IMR-90 (cell line): ENCODE measurements around the gene CCN2.

ENCODE experiments used
- BHLHE40 ChIP-seq: fragments of 150-350 bp; IDR thresholded peaks from 2 replicates; pipeline ENCODE4 v1.6.1; 2016; ENCODE audit warnings: mild to moderate bottlenecking, low read depth, low read length
- CEBPB ChIP-seq: IDR thresholded peaks from 2 replicates; pipeline ENCODE4 v1.6.1; 2012; ENCODE audit warnings: low read depth, low read length, improper control_type of control experiment
- CHD1 ChIP-seq: IDR thresholded peaks from 2 replicates; pipeline ENCODE4 v1.6.1; 2012; ENCODE audit warnings: low read depth, low read length, improper control_type of control experiment
- CTCF ChIP-seq: conservative IDR thresholded peaks from 2 replicates; pipeline ENCODE4 v1.5.1; 2012; ENCODE audit warnings: mild to moderate bottlenecking, low read depth, low read length, improper control_type of control experiment
- ELK1 ChIP-seq: fragments of 150-350 bp; IDR thresholded peaks from 2 replicates; pipeline ENCODE4 v1.6.1; 2016; ENCODE audit warnings: low read depth, mild to moderate bottlenecking, low read length, moderate library complexity, borderline replicate concordance
- FOS ChIP-seq: fragments of 150-350 bp; IDR thresholded peaks from 2 replicates; pipeline ENCODE4 v1.6.1; 2016; ENCODE audit warnings: low read depth, low read length
- MAFK ChIP-seq: IDR thresholded peaks from 2 replicates; pipeline ENCODE4 v1.6.1; 2012; ENCODE audit warnings: low read depth, low read length, improper control_type of control experiment
- MAZ ChIP-seq: IDR thresholded peaks from 2 replicates; pipeline ENCODE4 v1.6.1; 2012; ENCODE audit warnings: low read depth, mild to moderate bottlenecking, low read length, improper control_type of control experiment, moderate library complexity, borderline replicate concordance
- NFE2L2 ChIP-seq: fragments of 150-350 bp; IDR thresholded peaks from 2 replicates; pipeline ENCODE4 v1.6.1; 2016; ENCODE audit warnings: low read depth, mild to moderate bottlenecking, low read length
- POLR2A ChIP-seq: IDR thresholded peaks from 2 replicates; pipeline ENCODE4 v1.6.1; 2012; ENCODE audit warnings: mild to moderate bottlenecking, low read depth, low read length
- RAD21 ChIP-seq: IDR thresholded peaks from 2 replicates; pipeline ENCODE4 v1.6.1; 2012; ENCODE audit warnings: low read length, improper control_type of control experiment
- RFX5 ChIP-seq: IDR thresholded peaks from 2 replicates; pipeline ENCODE4 v1.8.0; 2012; ENCODE audit warnings: low read depth, mild to moderate bottlenecking, low read length, moderate library complexity
- SMC3 ChIP-seq: fragments of 150-350 bp; IDR thresholded peaks from 2 replicates; pipeline ENCODE4 v1.6.1; 2016; ENCODE audit warnings: low read depth, mild to moderate bottlenecking, antibody characterized with exemption, low read length, moderate library complexity
- USF2 ChIP-seq: fragments of 150-350 bp; IDR thresholded peaks from 2 replicates; pipeline ENCODE4 v1.6.1; 2017; ENCODE audit warnings: mild to moderate bottlenecking, antibody characterized with exemption, low read length, low read depth

- no peak for TF ChIP-seq RFX5
- no peak for TF ChIP-seq CTCF
- peak; percentile 76 for TF ChIP-seq POLR2A
- peak; percentile 63; the same call in 1 of the 2 replicates for TF ChIP-seq CHD1
- TF ChIP-seq MAFK = peak; percentile 35
- 0 out of 2 replicates have a peak, but pooled peaks have one; percentile 20 for TF ChIP-seq SMC3
- no peak for TF ChIP-seq RAD21
- TF ChIP-seq USF2 = peak; percentile 43; the same call in 1 of the 2 replicates
- TF ChIP-seq FOS = 0 out of 2 replicates have a peak, but pooled peaks have one; percentile 4
- no peak for TF ChIP-seq BHLHE40
- no peak for TF ChIP-seq CEBPB
- TF ChIP-seq MAZ = peak; percentile 35; the same call in 1 of the 2 replicates
- no peak for TF ChIP-seq ELK1
- TF ChIP-seq NFE2L2 = peak; percentile 36; the same call in 1 of the 2 replicates
These were observed 2.2 kb downstream of the CCN2 start for GRCh38 chr6:131948692-131949619.
